ENCODE measurements around the gene PAX7.

The PAX7 gene

GRCh38 chr1:18736958-18737357 lies 106.3 kb downstream of the PAX7 start:
- DNase-seq (ENCODE audit: low read depth in 1 of 2, low spot score in 1 of 2) = no peak
- no peak overlapping the region for H3K27ac ChIP-seq (replicated peaks)
- no peak overlapping the region for H3K4me3 ChIP-seq (replicated peaks; ENCODE audit: insufficient read depth, low read length)
- TF ChIP-seq, protein P1, sequence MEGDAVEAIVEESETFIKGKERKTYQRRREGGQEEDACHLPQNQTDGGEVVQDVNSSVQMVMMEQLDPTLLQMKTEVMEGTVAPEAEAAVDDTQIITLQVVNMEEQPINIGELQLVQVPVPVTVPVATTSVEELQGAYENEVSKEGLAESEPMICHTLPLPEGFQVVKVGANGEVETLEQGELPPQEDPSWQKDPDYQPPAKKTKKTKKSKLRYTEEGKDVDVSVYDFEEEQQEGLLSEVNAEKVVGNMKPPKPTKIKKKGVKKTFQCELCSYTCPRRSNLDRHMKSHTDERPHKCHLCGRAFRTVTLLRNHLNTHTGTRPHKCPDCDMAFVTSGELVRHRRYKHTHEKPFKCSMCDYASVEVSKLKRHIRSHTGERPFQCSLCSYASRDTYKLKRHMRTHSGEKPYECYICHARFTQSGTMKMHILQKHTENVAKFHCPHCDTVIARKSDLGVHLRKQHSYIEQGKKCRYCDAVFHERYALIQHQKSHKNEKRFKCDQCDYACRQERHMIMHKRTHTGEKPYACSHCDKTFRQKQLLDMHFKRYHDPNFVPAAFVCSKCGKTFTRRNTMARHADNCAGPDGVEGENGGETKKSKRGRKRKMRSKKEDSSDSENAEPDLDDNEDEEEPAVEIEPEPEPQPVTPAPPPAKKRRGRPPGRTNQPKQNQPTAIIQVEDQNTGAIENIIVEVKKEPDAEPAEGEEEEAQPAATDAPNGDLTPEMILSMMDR (IDR thresholded peaks at IDR 0.05; ENCODE audit: insufficient read depth, low read length) = no peak
- TF ChIP-seq, protein P2, sequence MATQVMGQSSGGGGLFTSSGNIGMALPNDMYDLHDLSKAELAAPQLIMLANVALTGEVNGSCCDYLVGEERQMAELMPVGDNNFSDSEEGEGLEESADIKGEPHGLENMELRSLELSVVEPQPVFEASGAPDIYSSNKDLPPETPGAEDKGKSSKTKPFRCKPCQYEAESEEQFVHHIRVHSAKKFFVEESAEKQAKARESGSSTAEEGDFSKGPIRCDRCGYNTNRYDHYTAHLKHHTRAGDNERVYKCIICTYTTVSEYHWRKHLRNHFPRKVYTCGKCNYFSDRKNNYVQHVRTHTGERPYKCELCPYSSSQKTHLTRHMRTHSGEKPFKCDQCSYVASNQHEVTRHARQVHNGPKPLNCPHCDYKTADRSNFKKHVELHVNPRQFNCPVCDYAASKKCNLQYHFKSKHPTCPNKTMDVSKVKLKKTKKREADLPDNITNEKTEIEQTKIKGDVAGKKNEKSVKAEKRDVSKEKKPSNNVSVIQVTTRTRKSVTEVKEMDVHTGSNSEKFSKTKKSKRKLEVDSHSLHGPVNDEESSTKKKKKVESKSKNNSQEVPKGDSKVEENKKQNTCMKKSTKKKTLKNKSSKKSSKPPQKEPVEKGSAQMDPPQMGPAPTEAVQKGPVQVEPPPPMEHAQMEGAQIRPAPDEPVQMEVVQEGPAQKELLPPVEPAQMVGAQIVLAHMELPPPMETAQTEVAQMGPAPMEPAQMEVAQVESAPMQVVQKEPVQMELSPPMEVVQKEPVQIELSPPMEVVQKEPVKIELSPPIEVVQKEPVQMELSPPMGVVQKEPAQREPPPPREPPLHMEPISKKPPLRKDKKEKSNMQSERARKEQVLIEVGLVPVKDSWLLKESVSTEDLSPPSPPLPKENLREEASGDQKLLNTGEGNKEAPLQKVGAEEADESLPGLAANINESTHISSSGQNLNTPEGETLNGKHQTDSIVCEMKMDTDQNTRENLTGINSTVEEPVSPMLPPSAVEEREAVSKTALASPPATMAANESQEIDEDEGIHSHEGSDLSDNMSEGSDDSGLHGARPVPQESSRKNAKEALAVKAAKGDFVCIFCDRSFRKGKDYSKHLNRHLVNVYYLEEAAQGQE (IDR thresholded peaks at IDR 0.05; ENCODE audit: insufficient replicate concordance, low read depth) = no peak
- TF ChIP-seq GABPA (IDR thresholded peaks at IDR 0.05; ENCODE audit: low read depth) = no peak
- TF ChIP-seq POLR2AphosphoS5 (IDR thresholded peaks at IDR 0.05; ENCODE audit: low read depth) = no peak
- TF ChIP-seq SPI1 (IDR thresholded peaks at IDR 0.05; ENCODE audit: borderline replicate concordance, low read depth) = no peak
- H3K27me3 ChIP-seq (ENCODE audit: insufficient read depth, poor library complexity, severe bottlenecking) = no peaks in the 10 kb centered on the region

DNA sequence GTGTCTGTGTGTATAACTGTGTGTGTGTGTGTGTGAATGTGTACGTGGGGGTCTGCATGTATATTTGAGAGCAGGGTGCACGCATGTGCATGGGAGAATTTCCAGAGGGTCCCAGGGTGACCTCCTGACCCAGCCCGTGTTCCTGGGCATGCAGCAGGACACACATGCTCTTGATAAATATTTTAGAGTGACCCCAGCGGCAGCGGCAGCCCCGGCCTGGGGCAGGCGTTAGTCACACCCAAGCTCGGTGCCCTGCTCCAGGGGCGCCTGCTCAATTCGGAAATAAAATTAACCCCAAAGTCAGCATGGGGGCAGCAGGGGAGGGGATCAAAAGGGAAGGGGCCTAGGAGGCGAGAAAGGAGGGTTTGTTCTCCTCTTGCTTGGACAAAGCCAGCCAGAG lies 107.5 kb downstream of the PAX7 start:
- no peak for DNase-seq (ENCODE audit: low read depth in 1 of 2, low spot score in 1 of 2)
- H3K4me3 ChIP-seq (replicated peaks; ENCODE audit: insufficient read depth, low read length) = no peak overlapping the region
- H3K27ac ChIP-seq (replicated peaks) = no peak overlapping the region
- no peak for TF ChIP-seq GABPA (IDR thresholded peaks at IDR 0.05; ENCODE audit: low read depth)
- no peak for TF ChIP-seq SPI1 (IDR thresholded peaks at IDR 0.05; ENCODE audit: borderline replicate concordance, low read depth)
- H3K27me3 ChIP-seq (ENCODE audit: insufficient read depth, poor library complexity, severe bottlenecking) = no peaks in the 10 kb centered on the region

DNA sequence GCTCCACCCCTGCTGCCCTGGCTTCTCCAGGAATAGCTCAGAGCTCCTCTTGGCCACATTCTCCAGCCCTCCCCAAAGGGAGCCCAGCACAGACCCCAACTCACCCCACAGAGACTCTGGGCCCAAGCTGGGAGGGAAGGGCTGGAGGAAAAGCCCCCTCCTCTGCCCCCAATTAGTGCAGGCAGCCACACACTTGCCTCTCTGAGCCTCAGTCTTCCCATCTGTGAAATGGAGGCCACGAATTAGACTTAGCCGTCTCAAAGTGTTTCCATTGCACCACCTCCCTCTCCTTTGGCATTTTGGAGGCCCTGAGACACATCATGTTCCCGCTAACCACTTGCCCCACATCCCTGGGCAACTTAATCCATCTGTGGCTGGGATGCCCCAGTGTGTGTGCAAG lies 108.0 kb downstream of the PAX7 start:
- TF ChIP-seq, protein P2 (IDR thresholded peaks at IDR 0.05; ENCODE audit: insufficient replicate concordance, low read depth) = no peak
- no peak for TF ChIP-seq POLR2AphosphoS5 (IDR thresholded peaks at IDR 0.05; ENCODE audit: low read depth)
- TF ChIP-seq, protein P1 (IDR thresholded peaks at IDR 0.05; ENCODE audit: insufficient read depth, low read length) = no peak
- no peak for TF ChIP-seq SPI1 (IDR thresholded peaks at IDR 0.05; ENCODE audit: borderline replicate concordance, low read depth)
- no peak for TF ChIP-seq GABPA (IDR thresholded peaks at IDR 0.05; ENCODE audit: low read depth)
- DNase-seq (ENCODE audit: low read depth in 1 of 2, low spot score in 1 of 2) = no peak
- H3K4me3 ChIP-seq (replicated peaks; ENCODE audit: insufficient read depth, low read length) = no peak overlapping the region
- no peak overlapping the region for H3K27ac ChIP-seq (replicated peaks)
- no peaks in the 10 kb centered on the region for H3K27me3 ChIP-seq (ENCODE audit: insufficient read depth, poor library complexity, severe bottlenecking)

- DNase-seq (ENCODE audit: low read depth in 1 of 2, low spot score in 1 of 2) = no peak
- H3K4me3 ChIP-seq (replicated peaks; ENCODE audit: insufficient read depth, low read length) = no peak overlapping the region
- H3K27me3 ChIP-seq (ENCODE audit: insufficient read depth, poor library complexity, severe bottlenecking) = no peaks in the 10 kb centered on the region
- no peak overlapping the region for H3K27ac ChIP-seq (replicated peaks)
- TF ChIP-seq, protein P2 (IDR thresholded peaks at IDR 0.05; ENCODE audit: insufficient replicate concordance, low read depth) = no peak
- TF ChIP-seq, protein P1 (IDR thresholded peaks at IDR 0.05; ENCODE audit: insufficient read depth, low read length) = no peak
- TF ChIP-seq GABPA (IDR thresholded peaks at IDR 0.05; ENCODE audit: low read depth) (no peak), POLR2AphosphoS5 (IDR thresholded peaks at IDR 0.05; ENCODE audit: low read depth) (no peak), SPI1 (IDR thresholded peaks at IDR 0.05; ENCODE audit: borderline replicate concordance, low read depth) (no peak)
Observed at GRCh38 chr1:18739408-18739807, 108.8 kb downstream of the PAX7 start.

Measured in HL-60 (cell line).